Measurements from ENCODE around the gene TTYH2. TPM values are rescaled to one million over a fixed set of nuclear protein-coding genes. Genes with fewer than 3 reads are reported as not detected.

TTYH2 gene, protein sequence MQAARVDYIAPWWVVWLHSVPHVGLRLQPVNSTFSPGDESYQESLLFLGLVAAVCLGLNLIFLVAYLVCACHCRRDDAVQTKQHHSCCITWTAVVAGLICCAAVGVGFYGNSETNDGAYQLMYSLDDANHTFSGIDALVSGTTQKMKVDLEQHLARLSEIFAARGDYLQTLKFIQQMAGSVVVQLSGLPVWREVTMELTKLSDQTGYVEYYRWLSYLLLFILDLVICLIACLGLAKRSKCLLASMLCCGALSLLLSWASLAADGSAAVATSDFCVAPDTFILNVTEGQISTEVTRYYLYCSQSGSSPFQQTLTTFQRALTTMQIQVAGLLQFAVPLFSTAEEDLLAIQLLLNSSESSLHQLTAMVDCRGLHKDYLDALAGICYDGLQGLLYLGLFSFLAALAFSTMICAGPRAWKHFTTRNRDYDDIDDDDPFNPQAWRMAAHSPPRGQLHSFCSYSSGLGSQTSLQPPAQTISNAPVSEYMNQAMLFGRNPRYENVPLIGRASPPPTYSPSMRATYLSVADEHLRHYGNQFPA
- total RNA-seq, result 0.75 and 3.4 TPM in 2 replicates

DNA sequence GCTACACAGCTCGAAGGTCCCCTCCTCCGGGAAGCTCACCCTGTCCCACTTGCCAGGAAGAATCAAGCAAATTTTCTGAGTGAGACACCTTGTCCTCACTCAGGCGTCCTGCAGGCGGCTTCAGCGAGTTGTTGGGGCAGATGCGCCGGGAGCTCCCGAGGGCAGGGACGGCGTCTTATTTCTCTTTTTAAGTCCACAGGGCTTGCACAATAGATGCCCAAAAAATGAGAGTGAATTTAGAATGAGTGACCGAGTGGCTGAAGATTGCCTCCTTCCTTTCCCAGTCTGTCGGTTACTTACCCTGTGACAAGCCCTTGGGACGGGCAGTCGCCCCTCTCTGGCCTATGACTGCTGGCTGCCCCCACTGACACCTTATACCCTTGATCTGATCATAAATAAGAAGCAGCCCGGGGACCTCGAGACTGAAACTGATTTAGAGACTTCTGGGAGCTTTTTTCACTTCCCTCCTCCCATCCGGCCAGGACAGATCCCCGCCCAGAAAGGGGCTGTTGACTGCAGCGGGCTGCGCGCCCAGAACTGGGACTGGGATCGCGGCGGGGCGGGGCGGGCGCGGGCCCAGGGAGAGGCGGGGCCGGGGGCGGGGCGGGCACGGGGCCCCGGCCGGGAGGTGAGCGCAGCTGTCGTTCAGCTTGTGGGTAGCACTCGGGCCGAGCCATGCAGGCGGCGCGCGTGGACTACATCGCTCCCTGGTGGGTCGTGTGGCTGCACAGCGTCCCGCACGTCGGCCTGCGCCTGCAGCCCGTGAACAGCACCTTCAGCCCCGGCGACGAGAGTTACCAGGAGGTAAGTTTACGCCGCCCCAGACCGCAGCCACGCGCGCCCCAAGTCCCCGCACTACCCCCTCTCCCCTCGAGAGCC is at the start of gene TTYH2:
Gene TTYH2 (plus strand): TSS at position 659 of the 879 bp plus-strand sequence. CDS start 17 bp downstream, at position 676.

DNA sequence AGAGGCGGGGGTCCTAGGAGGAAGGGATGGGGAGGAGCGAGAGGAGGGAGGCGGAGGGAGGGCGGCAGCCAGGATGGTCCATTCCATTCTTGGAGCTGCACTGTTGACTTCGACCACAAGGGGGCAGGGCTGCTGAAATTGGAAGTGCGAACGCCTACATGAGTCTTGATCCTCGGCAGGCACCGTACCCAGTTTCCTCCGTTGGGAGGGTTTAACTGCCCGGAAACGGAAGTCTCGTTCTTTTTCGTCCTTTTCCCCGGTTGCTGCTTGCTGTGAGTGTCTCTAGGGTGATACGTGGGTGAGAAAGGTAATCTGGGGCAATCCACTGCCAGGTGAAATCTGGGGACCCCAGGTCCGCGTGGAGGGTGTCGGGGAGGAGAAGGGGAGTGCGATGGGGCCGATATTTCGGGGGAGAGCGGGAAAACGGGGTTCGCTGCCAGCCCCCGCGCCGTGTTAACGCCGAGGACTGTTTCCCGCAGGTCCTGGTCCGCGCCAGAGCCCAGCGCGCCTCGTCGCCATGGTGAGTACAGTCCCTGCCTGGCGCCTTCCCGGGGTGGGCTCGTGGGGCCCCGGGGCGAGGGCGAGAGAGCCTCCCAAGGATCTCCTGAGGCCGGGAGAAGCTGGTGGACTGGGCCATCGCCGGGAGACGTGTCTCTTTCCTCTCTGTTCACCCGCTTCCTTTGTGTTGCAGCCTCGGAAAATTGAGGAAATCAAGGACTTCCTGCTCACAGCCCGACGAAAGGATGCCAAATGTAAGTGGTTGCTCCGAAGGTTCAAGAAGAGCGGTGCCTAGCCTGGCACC is 9.7 kb upstream of the TTYH2 start, which contains the start of gene RPL38:
Gene RPL38 (plus strand): TSS at position 240 of the 802 bp plus-strand sequence. CDS start 278 bp downstream, at position 518.

DNA sequence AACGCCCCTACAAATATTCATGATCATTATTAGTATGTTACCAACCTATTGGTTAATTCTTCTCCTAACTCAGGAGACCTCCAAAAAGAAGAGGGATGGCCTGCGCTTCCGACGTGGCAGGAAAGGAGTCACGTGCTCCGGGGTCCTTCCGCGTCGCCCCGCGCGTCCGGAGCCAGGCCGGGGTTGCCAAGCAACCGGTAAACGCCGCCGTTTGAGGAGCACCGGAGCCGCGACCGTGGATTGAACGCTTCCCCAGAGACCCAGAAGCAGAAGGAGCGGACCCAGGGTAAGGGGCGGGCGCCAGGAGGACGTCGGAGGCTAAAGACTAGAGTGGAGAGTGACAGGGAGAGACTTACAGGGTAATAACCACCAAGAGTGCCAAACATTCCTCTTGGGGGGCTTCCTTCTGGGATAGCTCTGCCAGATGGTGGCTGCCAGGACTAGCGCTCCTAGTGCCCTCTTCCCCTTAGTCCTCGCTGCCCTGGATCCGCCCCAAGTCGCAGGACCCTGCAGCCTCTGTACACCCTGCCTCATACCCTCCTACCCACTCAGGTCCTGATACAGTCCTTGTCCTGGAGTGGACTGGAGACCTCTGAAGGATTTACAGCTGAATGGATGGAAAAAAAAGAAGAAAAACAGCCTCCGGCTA is 60.8 kb downstream of the TTYH2 start, which contains the start of gene DNAI2:
Gene DNAI2 (plus strand): TSS at position 175 of the 649 bp plus-strand sequence. CDS start 7,584 bp downstream, outside the sequence.

Other genes starting within 250 kb of the TTYH2 start
- 4,063 and 5,203 TPM in 2 replicates for gene RPL38, start 9.9 kb upstream of the TTYH2 start, total RNA-seq
- not detected in 2 replicates for gene DNAI2, start 60.7 kb downstream of the TTYH2 start, total RNA-seq
- gene KIF19, start 112.7 kb downstream of the TTYH2 start, total RNA-seq, result 0.38 and 0.99 TPM in 2 replicates
- not detected in 2 replicates for gene BTBD17, start 148.3 kb downstream of the TTYH2 start, total RNA-seq
- not detected in 2 replicates for gene GPR142, start 153.9 kb downstream of the TTYH2 start, total RNA-seq
- 0.09 and 0.66 TPM in 2 replicates for gene GPRC5C, start 218.5 kb downstream of the TTYH2 start, total RNA-seq